Ishikawa (cell line): ENCODE results near the gene OLFML2A.

ENCODE experiments used
- CEBPB ChIP-seq: IDR thresholded peaks from 2 replicates; pipeline ENCODE4 v1.6.1; 2012
- CREB1 ChIP-seq: IDR thresholded peaks from 2 replicates; pipeline ENCODE4 v1.6.1; 2012; ENCODE audit warnings: low read depth
- EGR1 ChIP-seq: IDR thresholded peaks from 2 replicates; pipeline ENCODE4 v1.6.1; 2012
- EP300 ChIP-seq: IDR thresholded peaks from 2 replicates; pipeline ENCODE4 v1.6.1; 2012; ENCODE audit warnings: borderline replicate concordance
- NFIC ChIP-seq: IDR thresholded peaks from 2 replicates; pipeline ENCODE4 v1.6.1; 2012
- TEAD4 ChIP-seq: IDR thresholded peaks from 2 replicates; pipeline ENCODE4 v1.6.1; 2012
- YY1 ChIP-seq: IDR thresholded peaks from 2 replicates; pipeline ENCODE4 v1.6.1; 2012; ENCODE audit warnings: low read depth
- TF ChIP-seq, protein P1 (sequence below): IDR thresholded peaks from 2 replicates; pipeline ENCODE4 v1.6.1; 2012; ENCODE audit warnings: low read depth, mild to moderate bottlenecking

DNA sequence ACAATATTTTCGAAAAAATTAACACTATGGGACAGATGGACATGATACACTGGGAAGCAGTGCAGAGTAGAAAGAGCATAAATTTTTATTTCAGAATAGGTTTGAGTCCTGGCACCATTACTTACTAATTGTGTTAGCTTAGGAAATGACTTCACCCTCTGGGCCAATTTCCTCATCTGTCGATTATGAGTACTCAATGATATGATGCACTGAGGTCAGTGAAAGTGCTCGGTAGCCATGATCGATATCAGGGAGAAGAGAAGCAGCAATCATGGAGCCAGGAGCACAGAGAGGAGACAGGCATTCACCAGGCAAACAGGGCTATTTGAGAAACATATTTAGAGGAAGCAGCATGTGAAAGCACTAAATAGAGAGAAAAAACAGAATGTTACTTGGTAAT is 35.3 kb upstream of the OLFML2A start:
- TF ChIP-seq, protein P1, sequence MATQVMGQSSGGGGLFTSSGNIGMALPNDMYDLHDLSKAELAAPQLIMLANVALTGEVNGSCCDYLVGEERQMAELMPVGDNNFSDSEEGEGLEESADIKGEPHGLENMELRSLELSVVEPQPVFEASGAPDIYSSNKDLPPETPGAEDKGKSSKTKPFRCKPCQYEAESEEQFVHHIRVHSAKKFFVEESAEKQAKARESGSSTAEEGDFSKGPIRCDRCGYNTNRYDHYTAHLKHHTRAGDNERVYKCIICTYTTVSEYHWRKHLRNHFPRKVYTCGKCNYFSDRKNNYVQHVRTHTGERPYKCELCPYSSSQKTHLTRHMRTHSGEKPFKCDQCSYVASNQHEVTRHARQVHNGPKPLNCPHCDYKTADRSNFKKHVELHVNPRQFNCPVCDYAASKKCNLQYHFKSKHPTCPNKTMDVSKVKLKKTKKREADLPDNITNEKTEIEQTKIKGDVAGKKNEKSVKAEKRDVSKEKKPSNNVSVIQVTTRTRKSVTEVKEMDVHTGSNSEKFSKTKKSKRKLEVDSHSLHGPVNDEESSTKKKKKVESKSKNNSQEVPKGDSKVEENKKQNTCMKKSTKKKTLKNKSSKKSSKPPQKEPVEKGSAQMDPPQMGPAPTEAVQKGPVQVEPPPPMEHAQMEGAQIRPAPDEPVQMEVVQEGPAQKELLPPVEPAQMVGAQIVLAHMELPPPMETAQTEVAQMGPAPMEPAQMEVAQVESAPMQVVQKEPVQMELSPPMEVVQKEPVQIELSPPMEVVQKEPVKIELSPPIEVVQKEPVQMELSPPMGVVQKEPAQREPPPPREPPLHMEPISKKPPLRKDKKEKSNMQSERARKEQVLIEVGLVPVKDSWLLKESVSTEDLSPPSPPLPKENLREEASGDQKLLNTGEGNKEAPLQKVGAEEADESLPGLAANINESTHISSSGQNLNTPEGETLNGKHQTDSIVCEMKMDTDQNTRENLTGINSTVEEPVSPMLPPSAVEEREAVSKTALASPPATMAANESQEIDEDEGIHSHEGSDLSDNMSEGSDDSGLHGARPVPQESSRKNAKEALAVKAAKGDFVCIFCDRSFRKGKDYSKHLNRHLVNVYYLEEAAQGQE = no peak
- TF ChIP-seq EP300 (no peak), TEAD4 (no peak), NFIC (no peak), YY1 (no peak), EGR1 (no peak), CEBPB (no peak), CREB1 (no peak)
